Fibroblast of lung (primary cell): ENCODE results near the gene SLK.

Source experiments
- EZH2 ChIP-seq: IDR thresholded peaks from 2 replicates; pipeline ENCODE4 v1.5.1; 2012; ENCODE audit warnings: low read length, control low read depth, mild to moderate bottlenecking; ENCODE audit errors: missing control alignments
- TF ChIP-seq, protein P1 (sequence below), 2 donors: IDR thresholded peaks in 1 of 2; conservative IDR thresholded peaks in 1 of 2; 1 replicate in 1 of 2; 2 replicates in 1 of 2; pipeline ENCODE4 v1.5.1; 2011 to 2012; ENCODE audit warnings: low read length in 2 of 2, control low read depth in 1 of 2, inconsistent platforms in 1 of 2, low read depth in 1 of 2, mild to moderate bottlenecking in 1 of 2

GRCh38 chr10:103967448-103968071 lies 620 bp downstream of the SLK start:
- TF ChIP-seq, protein P1, sequence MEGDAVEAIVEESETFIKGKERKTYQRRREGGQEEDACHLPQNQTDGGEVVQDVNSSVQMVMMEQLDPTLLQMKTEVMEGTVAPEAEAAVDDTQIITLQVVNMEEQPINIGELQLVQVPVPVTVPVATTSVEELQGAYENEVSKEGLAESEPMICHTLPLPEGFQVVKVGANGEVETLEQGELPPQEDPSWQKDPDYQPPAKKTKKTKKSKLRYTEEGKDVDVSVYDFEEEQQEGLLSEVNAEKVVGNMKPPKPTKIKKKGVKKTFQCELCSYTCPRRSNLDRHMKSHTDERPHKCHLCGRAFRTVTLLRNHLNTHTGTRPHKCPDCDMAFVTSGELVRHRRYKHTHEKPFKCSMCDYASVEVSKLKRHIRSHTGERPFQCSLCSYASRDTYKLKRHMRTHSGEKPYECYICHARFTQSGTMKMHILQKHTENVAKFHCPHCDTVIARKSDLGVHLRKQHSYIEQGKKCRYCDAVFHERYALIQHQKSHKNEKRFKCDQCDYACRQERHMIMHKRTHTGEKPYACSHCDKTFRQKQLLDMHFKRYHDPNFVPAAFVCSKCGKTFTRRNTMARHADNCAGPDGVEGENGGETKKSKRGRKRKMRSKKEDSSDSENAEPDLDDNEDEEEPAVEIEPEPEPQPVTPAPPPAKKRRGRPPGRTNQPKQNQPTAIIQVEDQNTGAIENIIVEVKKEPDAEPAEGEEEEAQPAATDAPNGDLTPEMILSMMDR (conservative IDR thresholded peaks at IDR 0.05 in 1 of 2, IDR thresholded peaks at IDR 0.05 in 1 of 2; ENCODE audit: low read depth in 1 of 2, low read length in 2 of 2) = no peak
- TF ChIP-seq EZH2 = no peak
